Tongue (tissue), 2 donors: ENCODE data around the gene C3orf18. TPM values are rescaled to one million over a fixed set of nuclear protein-coding genes. Genes with fewer than 3 reads are reported as not detected.
"Not testable (repeated sequence)": the region's sequence is repeated elsewhere in the genome, so short reads cannot be mapped to it uniquely, and the experiment has no call there.

ENCODE experiments used
- DNase-seq: peaks from one replicate; pipeline ENCODE4 v3.0.0-alpha.2; 2015
- total RNA-seq: library from RNA; depleted of rRNA; stranded (reverse); fragments of >200 nt; gene quantifications from one replicate; pipeline ENCODE4 v1.2.3, GENCODE V29; 2014

Gene C3orf18
- total RNA-seq, 1 donor from 2014 or later: 25.1 TPM

- no peak for DNase-seq
Observed at GRCh38 chr3:50523279-50523811, 44.2 kb downstream of the C3orf18 start.

- no peak for DNase-seq
Observed at GRCh38 chr3:50521572-50521971, 46.0 kb downstream of the C3orf18 start.

- no peak for DNase-seq
Observed at GRCh38 chr3:50520849-50521248, 46.7 kb downstream of the C3orf18 start.

GRCh38 chr3:50519471-50520089 is 48.0 kb downstream of the C3orf18 start:
- DNase-seq: peak; percentile 70

- DNase-seq: no peak
Observed at GRCh38 chr3:50518436-50518835, 49.1 kb downstream of the C3orf18 start.

GRCh38 chr3:50517721-50518206 is 49.8 kb downstream of the C3orf18 start:
- DNase-seq: no peak

GRCh38 chr3:50516440-50516871 is 51.1 kb downstream of the C3orf18 start:
- peak; percentile 60 for DNase-seq

- DNase-seq: peak; percentile 94
Observed at GRCh38 chr3:50515565-50516439, 51.7 kb downstream of the C3orf18 start.

- not testable (repeated sequence) for DNase-seq
Observed at GRCh38 chr3:50512908-50513307, 54.6 kb downstream of the C3orf18 start.

- DNase-seq: peak; percentile 44
Observed at GRCh38 chr3:50512131-50512530, 55.4 kb downstream of the C3orf18 start.

GRCh38 chr3:50510325-50510724 is 57.2 kb downstream of the C3orf18 start:
- DNase-seq: no peak

GRCh38 chr3:50509715-50510114 is 57.8 kb downstream of the C3orf18 start:
- no peak for DNase-seq

- no peak for DNase-seq
Observed at GRCh38 chr3:50508821-50509220, 58.7 kb downstream of the C3orf18 start.

Other genes starting within 250 kb of the C3orf18 start
- 53.9 TPM for gene HYAL2, start 245.0 kb downstream of the C3orf18 start, total RNA-seq
- 40.0 TPM for gene TUSC2, start 239.5 kb downstream of the C3orf18 start, total RNA-seq
- gene RASSF1, start 226.9 kb downstream of the C3orf18 start, total RNA-seq: 43.2 TPM
- gene ZMYND10, start 222.0 kb downstream of the C3orf18 start, total RNA-seq: not detected
- 19.4 TPM for gene NPRL2, start 217.0 kb downstream of the C3orf18 start, total RNA-seq
- 10.6 TPM for gene CYB561D2, start 216.9 kb downstream of the C3orf18 start, total RNA-seq
- 30.4 TPM for gene TMEM115, start 208.2 kb downstream of the C3orf18 start, total RNA-seq
- gene CACNA2D2, start 64.1 kb downstream of the C3orf18 start, total RNA-seq: 4.3 TPM
- gene HEMK1, start 1.8 kb upstream of the C3orf18 start, total RNA-seq: 12.4 TPM
- 6.5 TPM for gene CISH, start 44.0 kb upstream of the C3orf18 start, total RNA-seq
- gene MAPKAPK3, start 49.4 kb upstream of the C3orf18 start, total RNA-seq: 42.0 TPM
- gene DOCK3, start 107.2 kb upstream of the C3orf18 start, total RNA-seq: 0.51 TPM